ENCODE data around the gene PRKCZ. TPM values are rescaled to one million over a fixed set of nuclear protein-coding genes. Genes with fewer than 3 reads are reported as not detected.

The PRKCZ gene
- total and polyA plus RNA-seq, 2 donors (not counting 1 experiment from before 2014, with no cell fraction given): 1.6 to 2.0 TPM

GRCh38 chr1:2148691-2149090, 98.5 kb downstream of the PRKCZ start:
- Histone ChIP-seq H4K20me1 (ENCODE audit: control insufficient read depth, extremely low read depth, insufficient read depth, low read length) (no peaks in the 10 kb centered on the region), H3K27ac (ENCODE audit: insufficient read depth, low read length) (no peak overlapping the region), H3K36me3 (ENCODE audit: control insufficient read depth, insufficient read depth, low read length) (no peaks in the 10 kb centered on the region), H3K27me3 (ENCODE audit: control insufficient read depth, insufficient read depth, low read length) (no peaks in the 10 kb centered on the region), H3K4me3 (replicated peaks in 1 of 4; ENCODE audit: control extremely low read depth in 1 of 4, insufficient read depth in 1 of 4, low read depth in 3 of 4, low read length in 4 of 4) (no peak overlapping the region), H3K79me2 (ENCODE audit: control insufficient read depth, insufficient read depth, low read length) (no peaks in the 10 kb centered on the region), H3K4me2 (ENCODE audit: extremely low read depth, insufficient read depth, low read length) (no peak overlapping the region), H3K9ac (ENCODE audit: insufficient read depth, low read length) (no peak overlapping the region), H3K4me1 (ENCODE audit: control insufficient read depth, extremely low read depth, insufficient read depth, low read length) (no peaks in the 10 kb centered on the region), H3K9me3 (ENCODE audit: control insufficient read depth, insufficient read depth, low read depth, low read length) (no peaks in the 10 kb centered on the region), H2AFZ (ENCODE audit: low read length) (no peak overlapping the region)
- DNase-seq (ENCODE audit: low read depth in 2 of 2): no peak
- no peak for TF ChIP-seq EZH2 (IDR thresholded peaks at IDR 0.05; ENCODE audit: low read length, missing control alignments)
- TF ChIP-seq, protein P1, sequence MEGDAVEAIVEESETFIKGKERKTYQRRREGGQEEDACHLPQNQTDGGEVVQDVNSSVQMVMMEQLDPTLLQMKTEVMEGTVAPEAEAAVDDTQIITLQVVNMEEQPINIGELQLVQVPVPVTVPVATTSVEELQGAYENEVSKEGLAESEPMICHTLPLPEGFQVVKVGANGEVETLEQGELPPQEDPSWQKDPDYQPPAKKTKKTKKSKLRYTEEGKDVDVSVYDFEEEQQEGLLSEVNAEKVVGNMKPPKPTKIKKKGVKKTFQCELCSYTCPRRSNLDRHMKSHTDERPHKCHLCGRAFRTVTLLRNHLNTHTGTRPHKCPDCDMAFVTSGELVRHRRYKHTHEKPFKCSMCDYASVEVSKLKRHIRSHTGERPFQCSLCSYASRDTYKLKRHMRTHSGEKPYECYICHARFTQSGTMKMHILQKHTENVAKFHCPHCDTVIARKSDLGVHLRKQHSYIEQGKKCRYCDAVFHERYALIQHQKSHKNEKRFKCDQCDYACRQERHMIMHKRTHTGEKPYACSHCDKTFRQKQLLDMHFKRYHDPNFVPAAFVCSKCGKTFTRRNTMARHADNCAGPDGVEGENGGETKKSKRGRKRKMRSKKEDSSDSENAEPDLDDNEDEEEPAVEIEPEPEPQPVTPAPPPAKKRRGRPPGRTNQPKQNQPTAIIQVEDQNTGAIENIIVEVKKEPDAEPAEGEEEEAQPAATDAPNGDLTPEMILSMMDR (conservative IDR thresholded peaks at IDR 0.05 in 1 of 2, IDR thresholded peaks at IDR 0.05 in 1 of 2; ENCODE audit: low read depth in 1 of 2, low read length in 2 of 2): no peak

- no peak for DNase-seq (ENCODE audit: low read depth in 2 of 2)
- Histone ChIP-seq H3K9me3 (ENCODE audit: control insufficient read depth, insufficient read depth, low read depth, low read length) (no peaks in the 10 kb centered on the region), H3K4me1 (ENCODE audit: control insufficient read depth, extremely low read depth, insufficient read depth, low read length) (no peaks in the 10 kb centered on the region), H3K36me3 (ENCODE audit: control insufficient read depth, insufficient read depth, low read length) (no peaks in the 10 kb centered on the region), H3K4me3 (replicated peaks in 1 of 4; ENCODE audit: control extremely low read depth in 1 of 4, insufficient read depth in 1 of 4, low read depth in 3 of 4, low read length in 4 of 4) (no peak overlapping the region), H2AFZ (ENCODE audit: low read length) (no peak overlapping the region), H3K79me2 (ENCODE audit: control insufficient read depth, insufficient read depth, low read length) (no peaks in the 10 kb centered on the region), H4K20me1 (ENCODE audit: control insufficient read depth, extremely low read depth, insufficient read depth, low read length) (no peaks in the 10 kb centered on the region), H3K4me2 (ENCODE audit: extremely low read depth, insufficient read depth, low read length) (no peak overlapping the region), H3K27ac (ENCODE audit: insufficient read depth, low read length) (no peak overlapping the region), H3K27me3 (ENCODE audit: control insufficient read depth, insufficient read depth, low read length) (no peaks in the 10 kb centered on the region), H3K9ac (ENCODE audit: insufficient read depth, low read length) (no peak overlapping the region)
- TF ChIP-seq EZH2 (IDR thresholded peaks at IDR 0.05; ENCODE audit: low read length, missing control alignments): no peak
- TF ChIP-seq, protein P1 (conservative IDR thresholded peaks at IDR 0.05 in 1 of 2, IDR thresholded peaks at IDR 0.05 in 1 of 2; ENCODE audit: low read depth in 1 of 2, low read length in 2 of 2): no peak
Observed at GRCh38 chr1:2150801-2151200, 100.6 kb downstream of the PRKCZ start.

- H3K27ac ChIP-seq (ENCODE audit: insufficient read depth, low read length): no peak overlapping the region
- no peak overlapping the region for H2AFZ ChIP-seq (ENCODE audit: low read length)
- no peaks in the 10 kb centered on the region for H3K79me2 ChIP-seq (ENCODE audit: control insufficient read depth, insufficient read depth, low read length)
- no peaks in the 10 kb centered on the region for H3K4me1 ChIP-seq (ENCODE audit: control insufficient read depth, extremely low read depth, insufficient read depth, low read length)
- no peaks in the 10 kb centered on the region for H3K9me3 ChIP-seq (ENCODE audit: control insufficient read depth, insufficient read depth, low read depth, low read length)
- H3K9ac ChIP-seq (ENCODE audit: insufficient read depth, low read length): no peak overlapping the region
- DNase-seq (ENCODE audit: low read depth in 2 of 2): peak in 1 of 2 donors; percentile 22
- no peak for TF ChIP-seq EZH2 (IDR thresholded peaks at IDR 0.05; ENCODE audit: low read length, missing control alignments)
- TF ChIP-seq, protein P1 (conservative IDR thresholded peaks at IDR 0.05 in 1 of 2, IDR thresholded peaks at IDR 0.05 in 1 of 2; ENCODE audit: low read depth in 1 of 2, low read length in 2 of 2): no peak
- H3K27me3 ChIP-seq (ENCODE audit: control insufficient read depth, insufficient read depth, low read length): no peaks in the 10 kb centered on the region
- H3K4me3 ChIP-seq (replicated peaks in 1 of 4; ENCODE audit: control extremely low read depth in 1 of 4, insufficient read depth in 1 of 4, low read depth in 3 of 4, low read length in 4 of 4): no peak overlapping the region
- H3K36me3 ChIP-seq (ENCODE audit: control insufficient read depth, insufficient read depth, low read length): no peaks in the 10 kb centered on the region
- no peak overlapping the region for H3K4me2 ChIP-seq (ENCODE audit: extremely low read depth, insufficient read depth, low read length)
- no peaks in the 10 kb centered on the region for H4K20me1 ChIP-seq (ENCODE audit: control insufficient read depth, extremely low read depth, insufficient read depth, low read length)
Observed at GRCh38 chr1:2151252-2151651, 101.0 kb downstream of the PRKCZ start.
